ENCODE results near the gene KMT2C. TPM values are rescaled to one million over a fixed set of nuclear protein-coding genes. Genes with fewer than 3 reads are reported as not detected.
"Not testable (repeated sequence)": the region's sequence is repeated elsewhere in the genome, so short reads cannot be mapped to it uniquely, and the experiment has no call there.

Gene KMT2C
- total RNA-seq, 1 donor from 2014 or later = 36.0 TPM

DNA sequence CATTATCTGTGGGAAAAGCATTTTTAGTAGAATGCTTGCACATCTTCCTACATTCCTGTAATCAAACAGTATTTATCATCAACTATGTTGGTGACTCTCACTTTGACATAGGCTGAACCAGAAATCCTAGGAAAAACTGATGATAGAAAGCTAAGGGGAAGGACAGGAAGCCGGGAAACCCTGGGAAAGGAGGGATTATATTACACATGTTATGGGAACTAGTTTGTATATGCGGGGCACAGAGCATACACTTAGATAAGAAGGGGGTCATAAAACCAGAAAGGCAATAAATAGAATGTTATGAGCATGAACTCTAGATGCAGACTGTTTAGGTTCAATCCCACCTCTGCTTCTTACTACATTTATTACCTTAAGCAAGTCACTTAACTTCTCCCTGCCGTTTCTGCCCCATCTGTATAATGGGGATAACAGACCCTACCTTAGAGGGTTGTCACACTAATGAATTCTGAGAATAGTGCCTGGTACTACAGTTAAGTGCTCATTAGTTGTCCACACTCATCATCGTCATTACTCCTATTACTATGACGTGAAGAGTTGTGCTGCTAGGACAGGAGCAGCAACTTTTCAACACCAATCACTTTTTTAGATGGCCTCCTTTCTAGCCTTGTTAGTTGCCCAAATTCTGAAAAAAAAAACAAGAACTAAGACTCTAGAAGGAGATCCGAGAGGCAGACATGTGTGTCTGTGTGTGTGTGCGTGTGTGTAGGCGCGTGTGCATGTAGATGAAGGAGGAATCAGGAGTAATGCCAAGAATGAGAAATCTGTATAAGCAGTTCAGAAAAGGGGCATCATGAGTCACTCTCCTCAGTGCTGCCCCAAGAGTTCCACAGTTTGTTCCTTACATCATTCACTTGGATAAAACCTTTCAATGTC, 52.2 kb downstream of the KMT2C start:
- no peaks in the 10 kb centered on the region for H3K36me3 ChIP-seq
- peaks cover 0 to 17% of the 10 kb centered on the region in 2 donors for H3K4me1 ChIP-seq
- no peak overlapping the region for H3K27ac ChIP-seq
- no peak for DNase-seq (ENCODE audit: low spot score in 2 of 2)
- intact Hi-C loops (cut with DNase I) = no loop called here
- no peaks in the 10 kb centered on the region for H3K9me3 ChIP-seq
- H3K4me3 ChIP-seq = no peak overlapping the region
- TF ChIP-seq, protein P1, sequence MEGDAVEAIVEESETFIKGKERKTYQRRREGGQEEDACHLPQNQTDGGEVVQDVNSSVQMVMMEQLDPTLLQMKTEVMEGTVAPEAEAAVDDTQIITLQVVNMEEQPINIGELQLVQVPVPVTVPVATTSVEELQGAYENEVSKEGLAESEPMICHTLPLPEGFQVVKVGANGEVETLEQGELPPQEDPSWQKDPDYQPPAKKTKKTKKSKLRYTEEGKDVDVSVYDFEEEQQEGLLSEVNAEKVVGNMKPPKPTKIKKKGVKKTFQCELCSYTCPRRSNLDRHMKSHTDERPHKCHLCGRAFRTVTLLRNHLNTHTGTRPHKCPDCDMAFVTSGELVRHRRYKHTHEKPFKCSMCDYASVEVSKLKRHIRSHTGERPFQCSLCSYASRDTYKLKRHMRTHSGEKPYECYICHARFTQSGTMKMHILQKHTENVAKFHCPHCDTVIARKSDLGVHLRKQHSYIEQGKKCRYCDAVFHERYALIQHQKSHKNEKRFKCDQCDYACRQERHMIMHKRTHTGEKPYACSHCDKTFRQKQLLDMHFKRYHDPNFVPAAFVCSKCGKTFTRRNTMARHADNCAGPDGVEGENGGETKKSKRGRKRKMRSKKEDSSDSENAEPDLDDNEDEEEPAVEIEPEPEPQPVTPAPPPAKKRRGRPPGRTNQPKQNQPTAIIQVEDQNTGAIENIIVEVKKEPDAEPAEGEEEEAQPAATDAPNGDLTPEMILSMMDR (IDR thresholded peaks at IDR 0.05) = no peak
- H3K27me3 ChIP-seq = no peaks in the 10 kb centered on the region

DNA sequence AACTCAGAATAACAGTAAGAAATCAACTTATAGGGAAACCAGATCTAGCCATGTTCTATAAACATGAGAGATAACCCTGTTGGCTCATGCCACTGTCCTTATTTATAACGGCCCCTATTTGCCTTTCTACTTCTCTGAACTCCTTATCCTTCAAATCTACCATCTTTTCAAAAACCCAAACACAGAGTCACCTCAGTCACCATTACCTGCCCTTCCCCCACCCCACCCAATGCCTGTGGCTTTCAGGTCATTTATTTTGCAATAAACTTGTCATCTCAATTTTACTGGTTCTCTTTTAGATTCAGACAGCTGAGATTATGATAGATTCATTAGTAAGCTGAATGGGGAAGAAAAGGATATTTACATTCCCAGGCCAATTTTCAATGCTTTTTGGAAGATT, 53.6 kb downstream of the KMT2C start:
- intact Hi-C loops (cut with DNase I) = no loop called here
- no peak overlapping the region for H3K27ac ChIP-seq
- H3K36me3 ChIP-seq = no peaks in the 10 kb centered on the region
- H3K27me3 ChIP-seq = no peaks in the 10 kb centered on the region
- DNase-seq (ENCODE audit: low spot score in 2 of 2) = no peak
- peaks cover 0 to under 1% of the 10 kb centered on the region in 2 donors for H3K9me3 ChIP-seq
- H3K4me3 ChIP-seq = no peak overlapping the region
- TF ChIP-seq, protein P1 (IDR thresholded peaks at IDR 0.05) = no peak
- peaks cover 0 to 17% of the 10 kb centered on the region in 2 donors for H3K4me1 ChIP-seq

GRCh38 chr7:152380931-152381578, 54.7 kb downstream of the KMT2C start:
- intact Hi-C loops (cut with DNase I); DNase-seq (ENCODE audit: low spot score in 2 of 2); H3K27me3 ChIP-seq; H3K27ac ChIP-seq; H3K9me3 ChIP-seq; H3K4me3 ChIP-seq; H3K36me3 ChIP-seq: not testable (repeated sequence)
- H3K4me1 ChIP-seq = peaks cover 0 to 17% of the 10 kb centered on the region in 2 donors

DNA sequence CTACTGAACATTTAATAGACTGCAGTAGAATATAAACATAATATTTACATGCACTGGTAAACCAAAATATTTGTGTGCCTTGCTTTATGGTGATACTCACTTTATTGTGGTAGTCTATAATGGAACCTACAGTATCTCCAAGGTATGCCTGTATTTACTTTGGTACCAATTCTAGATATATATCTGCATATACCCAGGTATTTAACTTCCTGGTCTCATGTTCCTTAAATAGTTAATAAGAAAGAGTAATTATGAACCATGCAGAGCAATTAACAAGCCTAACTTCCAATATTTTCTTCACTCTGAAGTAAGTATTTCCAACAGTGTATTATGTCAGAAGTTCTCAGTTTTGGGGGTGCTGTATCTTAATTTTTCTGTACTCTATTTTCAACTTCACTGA, 57.3 kb downstream of the KMT2C start:
- peaks cover 0 to 17% of the 10 kb centered on the region in 2 donors for H3K4me1 ChIP-seq
- H3K9me3 ChIP-seq; H3K27ac ChIP-seq; H3K27me3 ChIP-seq; intact Hi-C loops (cut with DNase I); H3K4me3 ChIP-seq; DNase-seq (ENCODE audit: low spot score in 2 of 2); H3K36me3 ChIP-seq: not testable (repeated sequence)

DNA sequence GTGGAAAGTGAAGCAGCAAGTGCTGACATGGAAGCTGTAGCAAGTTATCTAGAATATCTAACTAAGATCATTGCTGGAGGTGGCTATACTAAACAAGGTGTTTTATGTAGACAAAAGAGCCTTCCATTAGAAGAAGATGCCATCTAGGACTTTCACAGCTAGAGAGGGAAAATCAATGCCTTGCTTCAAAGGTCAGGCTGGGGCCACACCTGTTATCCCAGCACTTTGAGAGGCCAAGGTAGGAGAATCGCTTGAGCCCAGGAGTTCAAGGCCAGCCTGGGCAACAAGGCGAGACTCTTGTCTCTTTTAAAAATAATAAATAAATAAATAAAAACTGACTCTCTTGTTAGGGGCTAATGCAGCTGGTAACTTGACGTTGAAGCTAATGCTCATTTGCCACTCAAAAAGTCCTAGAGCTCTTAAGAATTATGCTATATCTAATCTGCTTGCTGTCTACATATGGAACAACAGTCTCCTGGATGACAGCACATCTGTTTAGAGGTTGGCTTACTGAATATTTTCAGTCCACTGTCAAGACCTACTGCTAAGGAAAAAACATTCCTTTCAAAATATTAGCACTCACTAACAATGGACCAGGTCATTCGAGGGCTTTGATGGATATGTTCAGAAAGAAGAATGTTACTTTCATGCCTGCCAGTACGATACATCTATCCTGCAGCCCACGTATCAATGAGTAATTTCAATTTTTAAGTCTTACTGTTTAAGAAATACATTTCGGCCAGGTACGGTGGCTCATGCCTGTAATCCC, 58.9 kb downstream of the KMT2C start:
- DNase-seq (ENCODE audit: low spot score in 2 of 2); H3K36me3 ChIP-seq; H3K4me3 ChIP-seq; H3K27me3 ChIP-seq; intact Hi-C loops (cut with DNase I); H3K27ac ChIP-seq; H3K9me3 ChIP-seq; H3K4me1 ChIP-seq: not testable (repeated sequence)

DNA sequence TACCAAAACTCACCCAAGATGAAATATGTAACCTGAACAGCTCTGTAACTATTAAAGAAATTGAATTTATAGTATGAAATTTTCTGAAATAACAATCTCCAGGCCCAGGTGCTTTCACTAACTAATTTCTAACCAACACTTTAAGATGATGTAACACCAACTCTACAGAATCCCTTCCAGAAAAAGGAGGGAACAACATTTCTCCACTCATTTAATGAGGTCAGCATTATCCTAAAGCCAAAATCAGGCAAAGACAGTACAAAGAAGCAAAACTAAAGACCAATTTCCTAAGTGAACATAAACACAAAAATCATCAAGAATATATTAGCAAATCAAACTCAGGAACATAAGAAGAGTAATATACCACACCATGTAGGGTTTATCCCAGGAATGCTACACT, 65.5 kb downstream of the KMT2C start:
- H3K4me1 ChIP-seq = peaks cover 0 to 4% of the 10 kb centered on the region in 2 donors

More for the DNA sequence above, 65.5 kb downstream of the KMT2C start:
- intact Hi-C loops (cut with DNase I) = no loop called here
- Histone ChIP-seq H3K36me3 (no peaks in the 10 kb centered on the region), H3K4me3 (no peak overlapping the region), H3K27ac (no peak overlapping the region), H3K27me3 (no peaks in the 10 kb centered on the region), H3K9me3 (no peaks in the 10 kb centered on the region)
- TF ChIP-seq, protein P1 (IDR thresholded peaks at IDR 0.05) = no peak
- no peak for DNase-seq (ENCODE audit: low spot score in 2 of 2)

Measured in ascending aorta (tissue), 2 donors.